Measurements from ENCODE around the gene TBC1D8.

- TF ChIP-seq RARB (CRISPR knock-in tag; IDR thresholded peaks at IDR 0.05) (no peak), ZNF8 (CRISPR knock-in tag; IDR thresholded peaks at IDR 0.05) (no peak), ZFP3 (CRISPR knock-in tag; IDR thresholded peaks at IDR 0.05) (no peak), TCF4 (CRISPR knock-in tag; IDR thresholded peaks at IDR 0.05; ENCODE audit: borderline replicate concordance) (no peak), SNAI2 (CRISPR knock-in tag; IDR thresholded peaks at IDR 0.05) (no peak), TSHZ2 (CRISPR knock-in tag; IDR thresholded peaks at IDR 0.05) (no peak), PATZ1 (CRISPR knock-in tag; IDR thresholded peaks at IDR 0.05; ENCODE audit: borderline replicate concordance) (no peak), CSDC2 (CRISPR knock-in tag; IDR thresholded peaks at IDR 0.05) (no peak)
These were observed 41.6 kb downstream of the TBC1D8 start for GRCh38 chr2:101109451-101110118.

All from SK-N-SH treated with all-trans-retinoic acid at 6 μM for 48 hours (cell line).